T-helper 1 cell treated with Interleukin-12 subunit alpha and Interleukin-12 subunit beta and Interleukin-4 antibody, amounts not matched to agents 30 μg/mL and 1 μg/mL, for 36 hours (primary cell): ENCODE measurements around the gene PRSS12.
"Not testable (repeated sequence)": the region's sequence is repeated elsewhere in the genome, so short reads cannot be mapped to it uniquely, and the experiment has no call there.

Experiments
- H3K27ac Mint-ChIP-seq: one replicate; pipeline ENCODE4 v1.8.0; 2021; ENCODE audit warnings: mild to moderate bottlenecking, mixed read lengths
- H3K27me3 Mint-ChIP-seq: one replicate; pipeline ENCODE4 v1.8.0; 2021; ENCODE audit warnings: low read depth, mixed read lengths
- H3K36me3 Mint-ChIP-seq: one replicate; pipeline ENCODE4 v1.8.0; 2021; ENCODE audit warnings: low read depth, mixed read lengths
- H3K4me1 Mint-ChIP-seq: one replicate; pipeline ENCODE4 v1.8.0; 2021; ENCODE audit warnings: low read depth, mixed read lengths
- H3K4me3 Mint-ChIP-seq: one replicate; pipeline ENCODE4 v1.8.0; 2021; ENCODE audit warnings: mild to moderate bottlenecking, moderate library complexity, mixed read lengths
- H3K9me3 Mint-ChIP-seq: one replicate; pipeline ENCODE4 v1.8.0; 2021; ENCODE audit warnings: mixed read lengths

PRSS12 gene

GRCh38 chr4:118322831-118323502 is 29.8 kb downstream of the PRSS12 start:
- Mint-ChIP-seq H3K27me3 (peaks cover 13% of the 10 kb centered on the region), H3K4me1 (no peaks in the 10 kb centered on the region), H3K9me3 (no peaks in the 10 kb centered on the region), H3K27ac (no peak overlapping the region), H3K36me3 (no peaks in the 10 kb centered on the region), H3K4me3 (no peak overlapping the region)

GRCh38 chr4:118318931-118319330 is 33.9 kb downstream of the PRSS12 start:
- H3K4me1 Mint-ChIP-seq, result no peaks in the 10 kb centered on the region
- no peaks in the 10 kb centered on the region for H3K36me3 Mint-ChIP-seq
- H3K27me3 Mint-ChIP-seq, result peaks cover 7% of the 10 kb centered on the region
- no peak overlapping the region for H3K27ac Mint-ChIP-seq
- H3K4me3 Mint-ChIP-seq, result no peak overlapping the region
- H3K9me3 Mint-ChIP-seq, result no peaks in the 10 kb centered on the region

- Mint-ChIP-seq H3K36me3 (no peaks in the 10 kb centered on the region), H3K9me3 (no peaks in the 10 kb centered on the region), H3K27me3 (no peaks in the 10 kb centered on the region), H3K4me1 (no peaks in the 10 kb centered on the region), H3K4me3 (no peak overlapping the region), H3K27ac (no peak overlapping the region)
These were observed 35.1 kb downstream of the PRSS12 start for GRCh38 chr4:118317691-118318090.

GRCh38 chr4:118314221-118314620 is 38.6 kb downstream of the PRSS12 start:
- H3K4me1 Mint-ChIP-seq, result no peaks in the 10 kb centered on the region
- H3K9me3 Mint-ChIP-seq, result no peaks in the 10 kb centered on the region
- no peak overlapping the region for H3K4me3 Mint-ChIP-seq
- H3K27me3 Mint-ChIP-seq, result no peaks in the 10 kb centered on the region
- H3K36me3 Mint-ChIP-seq, result no peaks in the 10 kb centered on the region
- H3K27ac Mint-ChIP-seq, result no peak overlapping the region

- Mint-ChIP-seq H3K27me3 (peaks cover 3% of the 10 kb centered on the region), H3K9me3 (no peaks in the 10 kb centered on the region), H3K4me1 (no peaks in the 10 kb centered on the region), H3K4me3 (no peak overlapping the region), H3K36me3 (no peaks in the 10 kb centered on the region), H3K27ac (no peak overlapping the region)
These were observed 39.7 kb downstream of the PRSS12 start for GRCh38 chr4:118313098-118313497.

GRCh38 chr4:118308306-118309030 is 44.3 kb downstream of the PRSS12 start:
- H3K27me3 Mint-ChIP-seq, result peaks cover 24% of the 10 kb centered on the region
- H3K27ac Mint-ChIP-seq, result no peak overlapping the region
- H3K4me1 Mint-ChIP-seq, result no peaks in the 10 kb centered on the region
- H3K4me3 Mint-ChIP-seq, result no peak overlapping the region
- no peaks in the 10 kb centered on the region for H3K9me3 Mint-ChIP-seq
- H3K36me3 Mint-ChIP-seq, result no peaks in the 10 kb centered on the region

GRCh38 chr4:118307643-118308042 is 45.2 kb downstream of the PRSS12 start:
- H3K36me3 Mint-ChIP-seq, result no peaks in the 10 kb centered on the region
- no peak overlapping the region for H3K27ac Mint-ChIP-seq
- H3K9me3 Mint-ChIP-seq, result no peaks in the 10 kb centered on the region
- H3K4me3 Mint-ChIP-seq, result no peak overlapping the region
- H3K4me1 Mint-ChIP-seq, result no peaks in the 10 kb centered on the region
- H3K27me3 Mint-ChIP-seq, result peaks cover 30% of the 10 kb centered on the region

- not testable (repeated sequence) for H3K9me3 Mint-ChIP-seq, H3K27ac Mint-ChIP-seq, H3K4me1 Mint-ChIP-seq, H3K36me3 Mint-ChIP-seq, H3K4me3 Mint-ChIP-seq
- H3K27me3 Mint-ChIP-seq, result peaks cover 14% of the 10 kb centered on the region
These were observed 53.2 kb downstream of the PRSS12 start for GRCh38 chr4:118299619-118300018.

GRCh38 chr4:118296729-118297128 is 56.1 kb downstream of the PRSS12 start:
- Mint-ChIP-seq H3K9me3 (no peaks in the 10 kb centered on the region), H3K4me1 (no peaks in the 10 kb centered on the region), H3K36me3 (no peaks in the 10 kb centered on the region), H3K27me3 (peaks cover 8% of the 10 kb centered on the region), H3K27ac (no peak overlapping the region), H3K4me3 (no peak overlapping the region)

GRCh38 chr4:118290951-118291350 is 61.9 kb downstream of the PRSS12 start:
- Mint-ChIP-seq H3K9me3 (no peaks in the 10 kb centered on the region), H3K36me3 (no peaks in the 10 kb centered on the region), H3K27ac (no peak overlapping the region), H3K27me3 (peaks cover 20% of the 10 kb centered on the region), H3K4me3 (no peak overlapping the region), H3K4me1 (no peaks in the 10 kb centered on the region)

- Mint-ChIP-seq H3K4me1 (no peaks in the 10 kb centered on the region), H3K36me3 (no peaks in the 10 kb centered on the region), H3K9me3 (no peaks in the 10 kb centered on the region)
These were observed 63.0 kb downstream of the PRSS12 start for GRCh38 chr4:118289794-118290193.

GRCh38 chr4:118287711-118288451 is 64.9 kb downstream of the PRSS12 start:
- Mint-ChIP-seq H3K36me3 (peaks cover 5% of the 10 kb centered on the region), H3K4me3 (no peak overlapping the region), H3K9me3 (no peaks in the 10 kb centered on the region), H3K27ac (no peak overlapping the region), H3K27me3 (peaks cover 20% of the 10 kb centered on the region), H3K4me1 (peaks cover under 1% of the 10 kb centered on the region)

More at GRCh38 chr4:118289794-118290193, 63.0 kb downstream of the PRSS12 start:
- Mint-ChIP-seq H3K27ac (no peak overlapping the region), H3K27me3 (peaks cover 20% of the 10 kb centered on the region), H3K4me3 (no peak overlapping the region)

GRCh38 chr4:118286685-118287084 is 66.1 kb downstream of the PRSS12 start:
- Mint-ChIP-seq H3K36me3 (peaks cover 14% of the 10 kb centered on the region), H3K4me3 (no peak overlapping the region), H3K9me3 (no peaks in the 10 kb centered on the region), H3K27me3 (peaks cover 14% of the 10 kb centered on the region), H3K27ac (no peak overlapping the region), H3K4me1 (peaks cover 5% of the 10 kb centered on the region)

- Mint-ChIP-seq H3K36me3 (peaks cover 21% of the 10 kb centered on the region), H3K27ac (no peak overlapping the region), H3K4me1 (peaks cover 10% of the 10 kb centered on the region), H3K27me3 (peaks cover 7% of the 10 kb centered on the region), H3K9me3 (no peaks in the 10 kb centered on the region), H3K4me3 (no peak overlapping the region)
These were observed 66.9 kb downstream of the PRSS12 start for GRCh38 chr4:118285931-118286330.

GRCh38 chr4:118284169-118284568 is 68.6 kb downstream of the PRSS12 start:
- H3K9me3 Mint-ChIP-seq, result no peaks in the 10 kb centered on the region
- H3K27ac Mint-ChIP-seq, result no peak overlapping the region
- H3K27me3 Mint-ChIP-seq, result no peaks in the 10 kb centered on the region
- H3K36me3 Mint-ChIP-seq, result peaks cover 28% of the 10 kb centered on the region
- H3K4me3 Mint-ChIP-seq, result no peak overlapping the region
- H3K4me1 Mint-ChIP-seq, result peaks cover 21% of the 10 kb centered on the region
